B cell (primary cell): Measurements from ENCODE around the gene ALKBH3.

Experiments used
- EZH2 ChIP-seq: IDR thresholded peaks from 2 replicates; pipeline ENCODE4 v1.6.1; 2012; ENCODE audit warnings: borderline replicate concordance, low read depth, mild to moderate bottlenecking, moderate library complexity, low read length; ENCODE audit not compliant: insufficient read depth, poor library complexity, severe bottlenecking
- TF ChIP-seq, protein P1 (sequence below): fragments of 200-600 bp; IDR thresholded peaks from one replicate; pipeline ENCODE4 v1.8.0; 2022; ENCODE audit warnings: antibody characterized with exemption, mild to moderate bottlenecking

DNA sequence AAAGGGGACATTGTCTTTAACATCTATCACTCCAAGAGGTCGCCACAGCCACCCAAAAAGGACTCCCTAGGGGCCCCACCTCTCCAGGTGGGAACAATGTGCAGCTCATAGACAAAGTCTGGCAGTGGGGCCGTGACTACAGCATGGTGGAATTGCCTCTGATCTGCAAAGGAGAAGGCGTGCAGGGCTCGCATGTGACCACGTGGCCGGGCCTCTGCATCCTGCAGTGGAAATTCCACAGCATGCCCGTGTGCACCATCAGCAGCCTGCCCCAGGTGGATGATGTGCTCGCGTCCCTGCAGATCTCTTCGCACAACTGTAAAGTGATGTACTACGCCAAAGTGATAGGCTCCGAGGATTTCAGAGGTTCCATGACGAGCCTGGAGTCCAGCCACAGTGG lies 18.5 kb downstream of the ALKBH3 start:
- TF ChIP-seq, protein P1, sequence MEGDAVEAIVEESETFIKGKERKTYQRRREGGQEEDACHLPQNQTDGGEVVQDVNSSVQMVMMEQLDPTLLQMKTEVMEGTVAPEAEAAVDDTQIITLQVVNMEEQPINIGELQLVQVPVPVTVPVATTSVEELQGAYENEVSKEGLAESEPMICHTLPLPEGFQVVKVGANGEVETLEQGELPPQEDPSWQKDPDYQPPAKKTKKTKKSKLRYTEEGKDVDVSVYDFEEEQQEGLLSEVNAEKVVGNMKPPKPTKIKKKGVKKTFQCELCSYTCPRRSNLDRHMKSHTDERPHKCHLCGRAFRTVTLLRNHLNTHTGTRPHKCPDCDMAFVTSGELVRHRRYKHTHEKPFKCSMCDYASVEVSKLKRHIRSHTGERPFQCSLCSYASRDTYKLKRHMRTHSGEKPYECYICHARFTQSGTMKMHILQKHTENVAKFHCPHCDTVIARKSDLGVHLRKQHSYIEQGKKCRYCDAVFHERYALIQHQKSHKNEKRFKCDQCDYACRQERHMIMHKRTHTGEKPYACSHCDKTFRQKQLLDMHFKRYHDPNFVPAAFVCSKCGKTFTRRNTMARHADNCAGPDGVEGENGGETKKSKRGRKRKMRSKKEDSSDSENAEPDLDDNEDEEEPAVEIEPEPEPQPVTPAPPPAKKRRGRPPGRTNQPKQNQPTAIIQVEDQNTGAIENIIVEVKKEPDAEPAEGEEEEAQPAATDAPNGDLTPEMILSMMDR: no peak
- no peak for TF ChIP-seq EZH2
